ENCODE results near the gene DYNC2H1. TPM values are rescaled to one million over a fixed set of nuclear protein-coding genes. Genes with fewer than 3 reads are reported as not detected.

Gene DYNC2H1
- total RNA-seq, 1 experiment from 2014 or later = 44.0 TPM

DNA sequence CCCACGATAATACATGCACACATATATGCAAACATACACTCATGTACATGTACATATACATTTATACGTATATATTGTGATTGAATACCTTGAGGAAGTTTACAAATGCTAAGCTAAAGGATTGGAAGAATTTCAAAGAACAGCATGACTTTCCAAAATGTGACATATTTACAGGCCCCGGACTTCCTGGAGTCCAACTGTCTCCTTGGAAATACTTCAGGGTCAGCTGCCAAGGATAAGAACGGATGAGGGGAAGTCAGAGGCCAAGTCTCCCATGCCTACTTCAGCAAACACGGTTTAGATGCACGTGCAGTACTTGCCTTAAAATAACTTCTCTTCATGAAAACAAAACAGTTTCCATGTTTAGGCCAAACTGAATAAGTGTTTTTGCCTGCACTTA lies 213.6 kb downstream of the DYNC2H1 start:
- Histone ChIP-seq H3K4me1 (ENCODE audit: insufficient read depth, low read length, poor library complexity, severe bottlenecking) (peaks cover 4% of the 10 kb centered on the region), H3K36me3 (ENCODE audit: insufficient read depth, low read length, poor library complexity, severe bottlenecking) (no peaks in the 10 kb centered on the region), H3K27ac (ENCODE audit: low read depth, low read length, poor library complexity, severe bottlenecking) (no peak overlapping the region), H3K9me3 (ENCODE audit: low read depth, low read length, poor library complexity, severe bottlenecking) (no peaks in the 10 kb centered on the region), H3K27me3 (replicated peaks; ENCODE audit: insufficient read depth, low read depth, low read length, poor library complexity) (no peaks in the 10 kb centered on the region), H3K4me3 (ENCODE audit: low read depth, low read length, poor library complexity, severe bottlenecking) (no peak overlapping the region)
- intact Hi-C loops (cut with micrococcal nuclease; ENCODE audit: unreplicated experiment) = no loop called here
- no TSS peak for BruUV-seq (replicated peaks)
- ChIA-PET CTCF (no interaction called here), POLR2A (ENCODE audit: low non-redundant PET) (no interaction called here)
- no peak for TF ChIP-seq EZH2 (IDR thresholded peaks at IDR 0.05; ENCODE audit: borderline replicate concordance, low read depth, low read length, poor library complexity, severe bottlenecking)
- TF ChIP-seq, protein P1, sequence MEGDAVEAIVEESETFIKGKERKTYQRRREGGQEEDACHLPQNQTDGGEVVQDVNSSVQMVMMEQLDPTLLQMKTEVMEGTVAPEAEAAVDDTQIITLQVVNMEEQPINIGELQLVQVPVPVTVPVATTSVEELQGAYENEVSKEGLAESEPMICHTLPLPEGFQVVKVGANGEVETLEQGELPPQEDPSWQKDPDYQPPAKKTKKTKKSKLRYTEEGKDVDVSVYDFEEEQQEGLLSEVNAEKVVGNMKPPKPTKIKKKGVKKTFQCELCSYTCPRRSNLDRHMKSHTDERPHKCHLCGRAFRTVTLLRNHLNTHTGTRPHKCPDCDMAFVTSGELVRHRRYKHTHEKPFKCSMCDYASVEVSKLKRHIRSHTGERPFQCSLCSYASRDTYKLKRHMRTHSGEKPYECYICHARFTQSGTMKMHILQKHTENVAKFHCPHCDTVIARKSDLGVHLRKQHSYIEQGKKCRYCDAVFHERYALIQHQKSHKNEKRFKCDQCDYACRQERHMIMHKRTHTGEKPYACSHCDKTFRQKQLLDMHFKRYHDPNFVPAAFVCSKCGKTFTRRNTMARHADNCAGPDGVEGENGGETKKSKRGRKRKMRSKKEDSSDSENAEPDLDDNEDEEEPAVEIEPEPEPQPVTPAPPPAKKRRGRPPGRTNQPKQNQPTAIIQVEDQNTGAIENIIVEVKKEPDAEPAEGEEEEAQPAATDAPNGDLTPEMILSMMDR (conservative IDR thresholded peaks at IDR 0.05; ENCODE audit: low read depth, low read length) = no peak
- no peak for DNase-seq (ENCODE audit: low spot score)

DNA sequence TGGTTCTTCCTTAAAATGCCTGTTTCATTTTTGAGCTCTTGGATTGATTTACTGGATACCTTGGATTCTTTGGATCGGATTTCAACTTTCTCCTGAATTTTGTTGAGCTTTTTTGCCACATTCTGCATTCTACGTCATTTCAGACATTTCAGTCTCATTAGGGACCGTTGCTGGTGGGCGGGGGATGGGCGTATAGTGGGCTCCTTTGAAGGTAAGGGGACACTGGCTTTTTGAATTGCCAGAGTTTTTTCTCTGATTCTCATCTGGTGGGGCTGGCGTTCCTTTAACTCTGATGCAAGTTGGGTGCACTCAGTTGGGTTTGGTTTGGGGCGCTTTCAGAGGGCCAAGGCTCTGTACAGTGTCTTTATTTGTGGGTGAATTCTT lies 216.5 kb downstream of the DYNC2H1 start:
- H3K9me3 ChIP-seq (ENCODE audit: low read depth, low read length, poor library complexity, severe bottlenecking) = no peaks in the 10 kb centered on the region
- CTCF ChIA-PET = no interaction called here
- no peaks in the 10 kb centered on the region for H3K27me3 ChIP-seq (replicated peaks; ENCODE audit: insufficient read depth, low read depth, low read length, poor library complexity)
- no peak for DNase-seq (ENCODE audit: low spot score)
- no peak overlapping the region for H3K27ac ChIP-seq (ENCODE audit: low read depth, low read length, poor library complexity, severe bottlenecking)
- H3K36me3 ChIP-seq (ENCODE audit: insufficient read depth, low read length, poor library complexity, severe bottlenecking) = no peaks in the 10 kb centered on the region
- no TSS peak for BruUV-seq (replicated peaks)
- H3K4me3 ChIP-seq (ENCODE audit: low read depth, low read length, poor library complexity, severe bottlenecking) = no peak overlapping the region
- POLR2A ChIA-PET (ENCODE audit: low non-redundant PET) = no interaction called here
- no peak for TF ChIP-seq EZH2 (IDR thresholded peaks at IDR 0.05; ENCODE audit: borderline replicate concordance, low read depth, low read length, poor library complexity, severe bottlenecking)
- TF ChIP-seq, protein P1 (conservative IDR thresholded peaks at IDR 0.05; ENCODE audit: low read depth, low read length) = no peak
- intact Hi-C loops (cut with micrococcal nuclease; ENCODE audit: unreplicated experiment) = loop anchor here (1.0 kb wide), 1 partner anchor 276 kb away; no protein-coding TSS in a partner anchor
- peaks cover 4% of the 10 kb centered on the region for H3K4me1 ChIP-seq (ENCODE audit: insufficient read depth, low read length, poor library complexity, severe bottlenecking)

DNA sequence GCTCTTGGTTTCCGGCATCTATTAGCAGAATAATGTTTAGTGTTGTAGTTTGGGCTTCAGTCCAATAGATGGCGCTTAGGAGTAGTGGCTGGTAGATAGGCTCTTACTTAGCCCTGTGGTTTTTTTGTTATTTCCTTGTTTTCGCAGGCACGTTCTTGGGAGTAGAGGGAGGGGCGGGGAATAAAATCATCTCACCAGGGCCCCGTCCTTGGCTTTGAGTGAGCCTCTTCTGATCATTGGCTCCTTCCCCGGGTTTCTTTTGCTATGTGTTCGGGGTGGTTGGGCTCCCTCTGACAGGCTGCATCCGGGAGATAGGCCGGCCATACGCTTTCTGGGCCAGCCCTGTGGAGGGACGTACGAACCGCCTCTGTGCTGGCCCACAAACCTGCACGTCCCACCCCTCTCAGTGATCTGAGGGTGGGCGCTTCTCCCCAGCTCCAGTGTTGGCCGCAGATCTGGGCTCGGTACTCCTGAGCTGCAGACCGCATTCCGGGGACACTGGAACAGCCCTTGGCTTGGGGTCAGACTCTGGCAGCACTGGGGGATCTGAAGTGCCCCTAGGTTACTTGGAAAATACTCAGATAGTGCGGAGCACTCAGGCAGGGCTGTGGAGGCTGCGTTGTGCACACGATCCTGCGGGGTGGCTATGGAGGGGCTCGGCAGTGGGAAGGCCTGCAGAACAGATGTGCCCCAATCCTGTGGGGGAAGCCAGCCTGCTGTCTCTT lies 217.0 kb downstream of the DYNC2H1 start:
- no TSS peak for BruUV-seq (replicated peaks)
- intact Hi-C loops (cut with micrococcal nuclease; ENCODE audit: unreplicated experiment) = loop anchor here (1.0 kb wide), 1 partner anchor 275 kb away; no protein-coding TSS in a partner anchor
- ChIA-PET POLR2A (ENCODE audit: low non-redundant PET) (no interaction called here), CTCF (no interaction called here)
- TF ChIP-seq, protein P1 (conservative IDR thresholded peaks at IDR 0.05; ENCODE audit: low read depth, low read length) = peak; percentile 93
- no peak for TF ChIP-seq EZH2 (IDR thresholded peaks at IDR 0.05; ENCODE audit: borderline replicate concordance, low read depth, low read length, poor library complexity, severe bottlenecking)
- Histone ChIP-seq H3K4me1 (ENCODE audit: insufficient read depth, low read length, poor library complexity, severe bottlenecking) (peaks cover 4% of the 10 kb centered on the region), H3K9me3 (ENCODE audit: low read depth, low read length, poor library complexity, severe bottlenecking) (no peaks in the 10 kb centered on the region), H3K27ac (ENCODE audit: low read depth, low read length, poor library complexity, severe bottlenecking) (no peak overlapping the region), H3K27me3 (replicated peaks; ENCODE audit: insufficient read depth, low read depth, low read length, poor library complexity) (no peaks in the 10 kb centered on the region), H3K36me3 (ENCODE audit: insufficient read depth, low read length, poor library complexity, severe bottlenecking) (no peaks in the 10 kb centered on the region), H3K4me3 (ENCODE audit: low read depth, low read length, poor library complexity, severe bottlenecking) (no peak overlapping the region)
- DNase-seq (ENCODE audit: low spot score) = peak; percentile 89

Measured in A673 (cell line).